K562 (cell line): ENCODE results near the gene UCK1. TPM values are rescaled to one million over a fixed set of nuclear protein-coding genes. Genes with fewer than 3 reads are reported as not detected.

Source experiments
- ATAC-seq: fragments of 200-7000 bp; cut with Tn5 transposase; 3 replicates; pipeline ENCODE4 v1.9.1; 2020; ENCODE audit warnings: moderate library complexity
- BruUV-seq: library from RNA; stranded (reverse); fragments of 400-500 nt; replicated peaks from 2 replicates; lab custom pipeline; 2021; lab: Mats Ljungman, UMichigan
- CTCF ChIA-PET: fragments of 300-600 bp; formaldehyde crosslinking; extraction: SDS; loops from one replicate; lab custom pipeline; 2021; ENCODE audit warnings: low intra/inter-chr PET ratio; lab: Yijun Ruan, JAX
- POLR2A ChIA-PET: fragments of 300-600, 350-650 bp; sonication (Branson Sonifier 250); formaldehyde crosslinking; extraction: SDS; loops from one replicate; lab custom pipeline; 2021; ENCODE audit warnings: antibody characterized with exemption, inconsistent platforms; lab: Yijun Ruan, JAX
- DNase-seq, 4 experiments: peaks; one replicate each; pipeline versions ENCODE4 v3.0.0 to v3.0.0-alpha.2; 2011 to 2018; ENCODE audit warnings: low spot score in 3 of 4, mixed read lengths in 3 of 4; ENCODE audit errors: extremely low read depth in 1 of 4
- FAIRE-seq: peaks from 2 replicates; lab custom pipeline; 2011; peaks lifted over from hg19 to GRCh38; lab: Jason Lieb, UNC
- H2AFZ ChIP-seq: 2 replicates; pipeline ENCODE4 v1.6.0; 2011; ENCODE audit warnings: low read depth, low read length, control low read depth, inconsistent platforms
- H3K27ac ChIP-seq: fragments of 200-600 bp; 3 replicates; pipeline ENCODE4 v1.8.0; 2011; ENCODE audit warnings: low read depth, mild to moderate bottlenecking, control low read depth, inconsistent platforms, low read length, moderate library complexity, mixed read lengths; ENCODE audit errors: extremely low read depth
- H3K27me3 ChIP-seq, 2 experiments: fragments of 300-600 bp in 1 of 2; 2 replicates in 1 of 2; 3 replicates in 1 of 2; pipeline versions ENCODE4 v1.6.0 to v1.8.0; 2011; ENCODE audit warnings: inconsistent platforms in 2 of 2, low read length in 2 of 2, mild to moderate bottlenecking in 1 of 2, mixed read lengths in 1 of 2, moderate library complexity in 1 of 2; ENCODE audit not compliant: control insufficient read depth in 2 of 2, insufficient read depth in 2 of 2
- H3K36me3 ChIP-seq: fragments of 300-600 bp; 3 replicates; pipeline ENCODE4 v1.8.0; 2011; ENCODE audit warnings: mild to moderate bottlenecking, low read length, inconsistent platforms; ENCODE audit not compliant: control insufficient read depth, insufficient read depth
- H3K4me1 ChIP-seq, 2 experiments: fragments of 200-600 bp in 1 of 2; replicated peaks in 1 of 2; 2 replicates in 1 of 2; 3 replicates in 1 of 2; pipeline versions ENCODE4 v1.5.1 to v1.8.0; 2011; ENCODE audit warnings: inconsistent platforms in 2 of 2, low read length in 2 of 2, mild to moderate bottlenecking in 1 of 2, mixed read lengths in 1 of 2, moderate library complexity in 1 of 2; ENCODE audit not compliant: control insufficient read depth in 2 of 2, insufficient read depth in 2 of 2
- H3K4me2 ChIP-seq: 2 replicates; pipeline ENCODE4 v1.6.1; 2011; ENCODE audit warnings: low read length, control low read depth, inconsistent platforms, mixed read lengths; ENCODE audit not compliant: insufficient read depth
- H3K4me3 ChIP-seq: fragments of 200-600 bp; sonication (generic), shearing (Covaris generic); 2 replicates; pipeline ENCODE4 v1.5.1; 2016; ENCODE audit warnings: control low read depth, inconsistent platforms
- H3K79me2 ChIP-seq: fragments of 200-600 bp; 3 replicates; pipeline ENCODE4 v1.8.0; 2011; ENCODE audit warnings: low read length, inconsistent platforms; ENCODE audit not compliant: control insufficient read depth, insufficient read depth
- H3K9ac ChIP-seq, 2 experiments: 2 replicates each; pipeline versions ENCODE4 v1.6.0 to v1.6.1; 2011; ENCODE audit warnings: low read depth in 2 of 2, low read length in 2 of 2, control low read depth in 1 of 2, inconsistent platforms in 1 of 2, mild to moderate bottlenecking in 1 of 2, mixed read lengths in 1 of 2; ENCODE audit not compliant: insufficient read depth in 1 of 2
- H3K9me1 ChIP-seq: one replicate; pipeline ENCODE4 v1.6.0; 2011; ENCODE audit warnings: inconsistent platforms, mild to moderate bottlenecking, low read length, moderate library complexity; ENCODE audit not compliant: control insufficient read depth, insufficient read depth
- H3K9me3 ChIP-seq: replicated peaks from 2 replicates; pipeline ENCODE4 v1.5.1; 2011; ENCODE audit warnings: low read depth, low read length, inconsistent platforms; ENCODE audit not compliant: control insufficient read depth, insufficient read depth
- H4K20me1 ChIP-seq: replicated peaks from 2 replicates; pipeline ENCODE4 v1.6.1; 2011; ENCODE audit warnings: low read length, inconsistent platforms, mixed read lengths; ENCODE audit not compliant: control insufficient read depth, insufficient read depth
- ELF1 ChIP-seq: fragments of 200-800 bp; sonication (Bioruptor generic); IDR thresholded peaks from 2 replicates; pipeline ENCODE4 v1.6.1; 2016; ENCODE audit warnings: missing genetic modification characterization, missing compliant biosample characterization
- ETV6 ChIP-seq, 3 experiments: fragments of 150-350 bp in 1 of 3; sonication (generic) in 1 of 3; formaldehyde crosslinking in 1 of 3; IDR thresholded peaks; 2 replicates each; pipeline versions ENCODE4 v1.6.1 to v1.8.0; 2014 to 2022; ENCODE audit warnings: borderline replicate concordance in 2 of 3, low read depth in 2 of 3, antibody characterized with exemption in 1 of 3, low read length in 1 of 3, mild to moderate bottlenecking in 1 of 3, missing genetic modification reagents in 1 of 3
- SPI1 ChIP-seq: IDR thresholded peaks from 2 replicates; pipeline ENCODE4 v1.6.1; 2011; ENCODE audit warnings: low read depth, low read length, control low read depth, borderline replicate concordance
- ZNF12 ChIP-seq: sonication (generic); formaldehyde crosslinking; IDR thresholded peaks from 2 replicates; pipeline ENCODE4 v1.4.0; 2020; ENCODE audit warnings: mild to moderate bottlenecking, missing genetic modification reagents
- ZNF263 ChIP-seq: sonication (generic); formaldehyde crosslinking; IDR thresholded peaks from 2 replicates; pipeline ENCODE4 v1.8.0; 2022; ENCODE audit warnings: mild to moderate bottlenecking, missing genetic modification reagents, borderline replicate concordance
- ZNF431 ChIP-seq: sonication (generic); formaldehyde crosslinking; IDR thresholded peaks from 2 replicates; pipeline ENCODE4 v1.8.0; 2022; ENCODE audit warnings: mild to moderate bottlenecking, missing genetic modification reagents
- ZNF699 ChIP-seq: fragments of 250-450 bp; sonication (Bioruptor Pico); IDR thresholded peaks from 2 replicates; pipeline ENCODE4 v1.8.0; 2021; ENCODE audit warnings: mild to moderate bottlenecking, moderate library complexity; ENCODE audit not compliant: insufficient replicate concordance
- WGBS: fragments of 100-300 bp; shearing (Covaris generic); methylation state at CpG from one replicate; pipeline ENCODE4 v1.1.6; 2016; ENCODE audit warnings: low coverage, mixed read lengths; ENCODE audit not compliant: insufficient coverage; ENCODE audit errors: missing lambda C conversion rate; 5-methylcytosine and 5-hydroxymethylcytosine counted together
- in situ Hi-C: fragments of 300-500 bp; cut with MboI; formaldehyde crosslinking; loops from 4 replicates; pipeline ENCODE4 v1.15.0; 2018; ENCODE audit warnings: inconsistent platforms, mixed read lengths
- intact Hi-C: fragments of 100-400 bp; cut with micrococcal nuclease; formaldehyde crosslinking; loops from 2 replicates; pipeline ENCODE4 v1.14.2; 2022
- polyA plus RNA-seq, 8 experiments: library from polyadenylated mRNA; depleted of rRNA in 4 of 8; stranded (reverse) in 5 of 8; unstranded in 3 of 8; fragments of >200 nt; fragmentation: Nextera tagmentation in 2 of 8; fragmentation: Illumina TruSeq in 1 of 8; extraction: Ambion mirVana in 2 of 8; extraction: Trizol in 1 of 8; gene quantifications; 2 replicates each; pipeline versions ENCODE4 v1.2.1 to v1.2.3, GENCODE V29; 2011 to 2014; ENCODE audit warnings: inconsistent platforms in 1 of 8, missing spikeins in 1 of 8
- total RNA-seq, 7 experiments: library from RNA; depleted of rRNA in 6 of 7; stranded (reverse); fragments of >200 nt in 6 of 7; fragmentation: Illumina TruSeq in 2 of 7; extraction: Trizol in 2 of 7; gene quantifications; 2 replicates each; pipeline versions ENCODE4 v1.2.1 to v1.2.3, GENCODE V29; 2011 to 2021; ENCODE audit warnings: low replicate concordance in 1 of 7
- TF ChIP-seq, protein P1 (sequence below): sonication (generic); formaldehyde crosslinking; IDR thresholded peaks from 2 replicates; pipeline ENCODE4 v1.8.1; 2022; ENCODE audit warnings: missing genetic modification reagents
- TF ChIP-seq, protein P2 (sequence below): sonication (generic); formaldehyde crosslinking; IDR thresholded peaks from 2 replicates; pipeline ENCODE4 v1.8.0; 2022; ENCODE audit warnings: mild to moderate bottlenecking, missing genetic modification reagents

UCK1 gene
- total and polyA plus RNA-seq, 9 of the 15 experiments (the other 6 are each of a cell fraction or from before 2014, with no cell fraction given), result 0.27 to 27.5 (median 16.1) TPM

DNA sequence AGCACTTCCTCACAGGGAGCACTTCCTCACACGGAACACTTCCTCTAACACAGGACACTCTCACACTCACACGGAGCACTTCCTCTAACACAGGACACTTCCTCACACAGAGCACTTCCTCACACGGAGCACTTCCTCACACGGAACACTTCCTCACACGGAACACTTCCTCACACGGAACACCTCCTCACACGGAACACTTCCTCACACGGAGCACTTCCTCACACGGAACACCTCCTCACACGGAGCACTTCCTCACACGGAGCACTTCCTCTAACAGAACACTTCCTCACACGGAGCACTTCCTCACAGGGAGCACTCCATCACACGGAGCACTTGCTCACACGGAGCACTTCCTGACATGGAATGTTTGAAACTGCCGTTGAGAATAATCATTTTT lies 15.0 kb downstream of the UCK1 start:
- ChIA-PET POLR2A (no interaction called here), CTCF (no interaction called here)
- H3K9ac ChIP-seq, result no peak overlapping the region
- FAIRE-seq (no peak), ATAC-seq (no peak), DNase-seq (no peak)
- no peaks in the 10 kb centered on the region for H3K9me3 ChIP-seq
- in situ Hi-C loops, result loop anchor here (10.0 kb wide), 1 partner anchor 229 kb away; the partner anchor contains the start of gene RAPGEF1
- H3K4me2 ChIP-seq, result no peak overlapping the region
- TF ChIP-seq, protein P1, sequence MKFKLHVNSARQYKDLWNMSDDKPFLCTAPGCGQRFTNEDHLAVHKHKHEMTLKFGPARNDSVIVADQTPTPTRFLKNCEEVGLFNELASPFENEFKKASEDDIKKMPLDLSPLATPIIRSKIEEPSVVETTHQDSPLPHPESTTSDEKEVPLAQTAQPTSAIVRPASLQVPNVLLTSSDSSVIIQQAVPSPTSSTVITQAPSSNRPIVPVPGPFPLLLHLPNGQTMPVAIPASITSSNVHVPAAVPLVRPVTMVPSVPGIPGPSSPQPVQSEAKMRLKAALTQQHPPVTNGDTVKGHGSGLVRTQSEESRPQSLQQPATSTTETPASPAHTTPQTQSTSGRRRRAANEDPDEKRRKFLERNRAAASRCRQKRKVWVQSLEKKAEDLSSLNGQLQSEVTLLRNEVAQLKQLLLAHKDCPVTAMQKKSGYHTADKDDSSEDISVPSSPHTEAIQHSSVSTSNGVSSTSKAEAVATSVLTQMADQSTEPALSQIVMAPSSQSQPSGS (CRISPR knock-in tag), result no peak
- TF ChIP-seq ETV6 (IDR thresholded peaks at IDR 0.05; ENCODE audit: borderline replicate concordance in 1 of 2, low read depth in 2 of 2, low read length in 1 of 2) (peak; percentile 54 to 98; a peak in 2 of 4 replicates), ETV6 (CRISPR knock-in tag; IDR thresholded peaks at IDR 0.05; ENCODE audit: borderline replicate concordance) (no peak), ELF1 (0 out of 2 replicates have a peak, but pooled peaks have one; percentile 37), ZNF263 (CRISPR knock-in tag) (peak; percentile 98), SPI1 (peak; percentile 38; the same call in 1 of the 2 replicates), ZNF431 (CRISPR knock-in tag) (peak; percentile 32), ZNF699 (CRISPR knock-in tag) (no peak), ZNF12 (CRISPR knock-in tag) (no peak)
- TF ChIP-seq, protein P2, sequence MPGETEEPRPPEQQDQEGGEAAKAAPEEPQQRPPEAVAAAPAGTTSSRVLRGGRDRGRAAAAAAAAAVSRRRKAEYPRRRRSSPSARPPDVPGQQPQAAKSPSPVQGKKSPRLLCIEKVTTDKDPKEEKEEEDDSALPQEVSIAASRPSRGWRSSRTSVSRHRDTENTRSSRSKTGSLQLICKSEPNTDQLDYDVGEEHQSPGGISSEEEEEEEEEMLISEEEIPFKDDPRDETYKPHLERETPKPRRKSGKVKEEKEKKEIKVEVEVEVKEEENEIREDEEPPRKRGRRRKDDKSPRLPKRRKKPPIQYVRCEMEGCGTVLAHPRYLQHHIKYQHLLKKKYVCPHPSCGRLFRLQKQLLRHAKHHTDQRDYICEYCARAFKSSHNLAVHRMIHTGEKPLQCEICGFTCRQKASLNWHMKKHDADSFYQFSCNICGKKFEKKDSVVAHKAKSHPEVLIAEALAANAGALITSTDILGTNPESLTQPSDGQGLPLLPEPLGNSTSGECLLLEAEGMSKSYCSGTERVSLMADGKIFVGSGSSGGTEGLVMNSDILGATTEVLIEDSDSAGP (CRISPR knock-in tag), result no peak
- intact Hi-C loops, result no loop called here
- no peaks in the 10 kb centered on the region for H3K27me3 ChIP-seq
- H3K27ac ChIP-seq, result no peak overlapping the region
- no peaks in the 10 kb centered on the region for H3K79me2 ChIP-seq
- BruUV-seq, result no TSS peak
- WGBS, result 94% methylated on average over 12 of the region's 15 CpGs
- H3K4me1 ChIP-seq, result peaks cover 0 to 3% of the 10 kb centered on the region in 2 experiments; a peak in 1 of 5 replicates
- H3K36me3 ChIP-seq, result peaks cover 76% of the 10 kb centered on the region; the same call in 2 of the 3 replicates
- no peaks in the 10 kb centered on the region for H3K9me1 ChIP-seq
- no peaks in the 10 kb centered on the region for H4K20me1 ChIP-seq
- no peak overlapping the region for H3K4me3 ChIP-seq
- no peak overlapping the region for H2AFZ ChIP-seq
